Heart left ventricle (tissue), 16 donors: ENCODE measurements around the gene CFAP46. TPM values are rescaled to one million over a fixed set of nuclear protein-coding genes. Genes with fewer than 3 reads are reported as not detected.
A peak's percentile ranks its signal among the peaks of the same experiment; 100 is the strongest.

Experiments
- ATAC-seq, 4 donors: fragments of 200-7000 bp; cut with Tn5 transposase; one replicate each; pipeline ENCODE4 v1.9.1; 2020 to 2022; ENCODE audit warnings: moderate library complexity in 4 of 4, mild to moderate bottlenecking in 3 of 4, moderate number of reproducible peaks in 1 of 4
- DNase-seq, 5 donors: peaks; one replicate each; pipeline ENCODE4 v3.0.0-alpha.2; 2020
- H3K27ac ChIP-seq, 12 donors: fragments of 200-600 bp; sonication (generic) in 4 of 12; one replicate each; pipeline versions ENCODE4 v1.5.0 to v1.8.0; 2016 to 2022; ENCODE audit warnings: mild to moderate bottlenecking in 2 of 12
- H3K27me3 ChIP-seq, 9 donors: fragments of 200-600 bp; sonication (generic) in 2 of 9; one replicate each; pipeline versions ENCODE4 v1.5.1 to v1.8.0; 2016 to 2022; ENCODE audit warnings: mild to moderate bottlenecking in 3 of 9
- H3K36me3 ChIP-seq, 9 donors: fragments of 200-600 bp; sonication (generic) in 2 of 9; one replicate each; pipeline versions ENCODE4 v1.5.0 to v1.8.0; 2018 to 2022; ENCODE audit warnings: mild to moderate bottlenecking in 2 of 9
- H3K4me1 ChIP-seq, 12 donors: fragments of 200-600 bp; sonication (generic) in 4 of 12; one replicate each; pipeline versions ENCODE4 v1.5.0 to v1.8.0; 2016 to 2022; ENCODE audit warnings: mild to moderate bottlenecking in 3 of 12
- H3K4me3 ChIP-seq, 12 donors: fragments of 200-600 bp; sonication (generic) in 4 of 12; one replicate each; pipeline versions ENCODE4 v1.5.0 to v1.8.0; 2017 to 2022; ENCODE audit warnings: mild to moderate bottlenecking in 9 of 12, moderate library complexity in 4 of 12
- H3K9me3 ChIP-seq, 12 donors: fragments of 200-600 bp; sonication (generic) in 4 of 12; one replicate each; pipeline versions ENCODE4 v1.5.0 to v1.8.0; 2016 to 2022; ENCODE audit warnings: mild to moderate bottlenecking in 1 of 12
- POLR2A ChIP-seq, 2 donors: fragments of 450-650 bp; IDR thresholded peaks; one replicate each; pipeline ENCODE4 v1.6.1; 2017; ENCODE audit warnings: antibody characterized with exemption in 2 of 2, mild to moderate bottlenecking in 2 of 2, moderate library complexity in 2 of 2
- WGBS, 4 donors: extraction: QIAGEN DNeasy Blood & Tissue Kit in 2 of 4; methylation state at CpG; one replicate each; pipeline versions ENCODE4 v1.1.5 to v1.1.7; 2013 to 2018; 5-methylcytosine and 5-hydroxymethylcytosine counted together
- intact Hi-C, 10 donors: fragments of 100-400 bp; cut with DNase I; formaldehyde crosslinking; loops; one replicate each; pipeline versions ENCODE4 v1.11.1 to v1.14.2; 2022
- polyA plus RNA-seq, 2 donors: library from polyadenylated mRNA; stranded (reverse); fragments of 200-250 nt; gene quantifications; one replicate each; pipeline ENCODE4 v1.2.3, GENCODE V29; 2013
- total RNA-seq, 9 donors: library from RNA; depleted of rRNA in 2 of 9; stranded (reverse); fragments of >200 nt in 2 of 9; fragmentation: NEBNext Ultra II Directional in 3 of 9; extraction: Animal tissue kit (Norgen Biotek cat#: 25700) in 3 of 9; gene quantifications; one replicate each; pipeline versions ENCODE4 v1.1.0 to v1.2.4, GENCODE V29; 2016 to 2023
- TF ChIP-seq, protein P1 (sequence below), 12 donors: fragments of 200-600 bp; sonication (generic) in 4 of 12; IDR thresholded peaks; one replicate each; pipeline versions ENCODE4 v1.5.0 to v1.8.0; 2018 to 2022; ENCODE audit warnings: antibody characterized with exemption in 12 of 12, mild to moderate bottlenecking in 5 of 12
- donor health status: ischemic (EF 13 %, LVEDD 7.1; RV severe dilation, severe dysfunction).
- donor health status: healthy with polysubstance abuse.
- donor health status: DM: no; HTN: yes; CAD: no.
- donor health status: DM: no; HTN: no; CAD: no.
- donor health status: ischemic (EF 25% LVEDD 6.9; RV normal size, moderate dysfunction).
- donor health status: ischemic (EF 25% LVEDD 5.7; RV mildly dilated, moderate dysfunction).
- donor health status: healthy.
- donor health status: DM: yes; HTN: yes; CAD: no.
- donor health status: ischemic (EF 35%, LVEDD 5.7; RV mildly dilated, moderate dysfunction).
- donor health status: nonischemic (EF 11% LVEDD 7.7; RV severe dilation, severe dysfunction).
- donor health status: DM: yes; HTN: yes; CAD: no.
- donor health status: PGD.
- donor health status: ischemic (EF 29% LVEDD 5.4; RV normal size, mild dysfunction).
- donor health status: nonischemic (EF 23%, LVEDD 6.1; RV moderate dilation, normal function).

CFAP46 gene
- total and polyA plus RNA-seq, 11 donors = 0.61 to 1.8 (median 0.95) TPM

DNA sequence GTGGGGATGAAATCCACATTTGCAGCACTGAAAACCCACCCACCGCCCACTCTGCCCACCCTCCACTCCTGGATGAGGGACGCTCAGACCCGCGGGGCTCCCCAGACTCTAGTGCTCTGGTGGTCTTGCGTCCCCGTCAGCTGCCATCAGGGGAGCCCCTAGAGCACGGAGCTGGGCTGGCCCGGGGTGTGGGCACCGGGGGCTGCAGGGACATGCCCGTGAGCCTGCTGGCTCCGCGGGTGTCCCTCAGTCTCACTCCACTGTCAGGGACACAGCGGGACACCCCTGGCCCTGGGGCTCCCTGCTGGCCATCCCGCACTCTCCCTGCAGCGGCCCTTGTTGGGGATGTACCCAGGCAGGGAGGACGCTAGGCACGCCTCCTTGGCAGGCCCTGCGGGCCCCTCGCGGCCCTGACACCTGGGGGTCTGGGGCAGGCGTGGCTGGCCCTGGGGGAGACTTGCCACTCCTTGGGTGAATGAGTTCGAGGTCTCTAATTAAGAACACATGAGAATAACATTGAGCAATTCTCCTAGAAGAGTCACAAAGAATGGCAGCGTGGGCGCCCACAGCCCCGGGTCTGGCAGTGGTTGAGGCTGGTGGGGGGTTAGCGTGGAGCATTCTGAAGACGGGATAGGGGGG, 64.2 kb downstream of the CFAP46 start:
- no peak for TF ChIP-seq POLR2A (IDR thresholded peaks at IDR 0.05)
- TF ChIP-seq, protein P1, sequence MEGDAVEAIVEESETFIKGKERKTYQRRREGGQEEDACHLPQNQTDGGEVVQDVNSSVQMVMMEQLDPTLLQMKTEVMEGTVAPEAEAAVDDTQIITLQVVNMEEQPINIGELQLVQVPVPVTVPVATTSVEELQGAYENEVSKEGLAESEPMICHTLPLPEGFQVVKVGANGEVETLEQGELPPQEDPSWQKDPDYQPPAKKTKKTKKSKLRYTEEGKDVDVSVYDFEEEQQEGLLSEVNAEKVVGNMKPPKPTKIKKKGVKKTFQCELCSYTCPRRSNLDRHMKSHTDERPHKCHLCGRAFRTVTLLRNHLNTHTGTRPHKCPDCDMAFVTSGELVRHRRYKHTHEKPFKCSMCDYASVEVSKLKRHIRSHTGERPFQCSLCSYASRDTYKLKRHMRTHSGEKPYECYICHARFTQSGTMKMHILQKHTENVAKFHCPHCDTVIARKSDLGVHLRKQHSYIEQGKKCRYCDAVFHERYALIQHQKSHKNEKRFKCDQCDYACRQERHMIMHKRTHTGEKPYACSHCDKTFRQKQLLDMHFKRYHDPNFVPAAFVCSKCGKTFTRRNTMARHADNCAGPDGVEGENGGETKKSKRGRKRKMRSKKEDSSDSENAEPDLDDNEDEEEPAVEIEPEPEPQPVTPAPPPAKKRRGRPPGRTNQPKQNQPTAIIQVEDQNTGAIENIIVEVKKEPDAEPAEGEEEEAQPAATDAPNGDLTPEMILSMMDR (IDR thresholded peaks at IDR 0.05) = no peak
- Histone ChIP-seq H3K4me1 (no peaks in the 10 kb centered on the region), H3K4me3 (no peak overlapping the region), H3K36me3 (no peaks in the 10 kb centered on the region), H3K27ac (no peak overlapping the region), H3K9me3 (peaks cover 0 to 7% (median 0%) of the 10 kb centered on the region in 12 donors), H3K27me3 (peaks cover 0 to 50% (median 5%) of the 10 kb centered on the region in 9 donors)
- DNase-seq = peak in 3 of 5 donors; percentile 9 to 37 (median 15)
- intact Hi-C loops = no loop called here
- no peak for ATAC-seq
- WGBS, 4 donors = 79 to 89% (median 87%) methylated on average over 19 to 27 of the region's 27 CpGs

DNA sequence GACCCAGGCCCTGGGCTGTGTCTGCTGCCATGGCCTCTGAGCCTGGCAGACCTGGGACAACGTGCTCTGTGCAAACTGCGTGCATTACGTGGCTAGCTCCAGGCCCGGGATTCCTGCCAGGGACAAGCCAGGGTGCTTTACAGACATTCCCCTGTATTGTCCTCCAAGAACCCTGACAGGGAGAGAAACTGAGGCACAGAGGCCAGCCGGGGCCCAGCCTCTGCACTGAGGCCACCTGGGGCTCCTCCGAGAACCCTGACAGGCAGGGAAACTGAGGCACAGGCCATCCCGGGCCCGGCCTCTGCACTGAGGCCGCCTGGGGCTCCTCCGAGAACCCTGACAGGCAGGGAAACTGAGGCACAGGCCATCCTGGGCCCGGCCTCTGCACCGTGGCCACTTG, 64.9 kb downstream of the CFAP46 start:
- TF ChIP-seq, protein P1 (IDR thresholded peaks at IDR 0.05) = no peak
- TF ChIP-seq POLR2A (IDR thresholded peaks at IDR 0.05) = no peak
- Histone ChIP-seq H3K36me3 (no peaks in the 10 kb centered on the region), H3K4me3 (no peak overlapping the region), H3K27me3 (peaks cover 0 to 54% (median 10%) of the 10 kb centered on the region in 9 donors), H3K4me1 (no peaks in the 10 kb centered on the region), H3K9me3 (peaks cover 0 to 7% (median 0%) of the 10 kb centered on the region in 12 donors), H3K27ac (no peak overlapping the region)
- 86 to 93% (median 89%) methylated on average over 8 to 12 of the region's 12 CpGs for WGBS, 4 donors
- intact Hi-C loops = no loop called here
- peak in 3 of 5 donors; percentile 7 to 15 (median 14) for DNase-seq
- no peak for ATAC-seq

DNA sequence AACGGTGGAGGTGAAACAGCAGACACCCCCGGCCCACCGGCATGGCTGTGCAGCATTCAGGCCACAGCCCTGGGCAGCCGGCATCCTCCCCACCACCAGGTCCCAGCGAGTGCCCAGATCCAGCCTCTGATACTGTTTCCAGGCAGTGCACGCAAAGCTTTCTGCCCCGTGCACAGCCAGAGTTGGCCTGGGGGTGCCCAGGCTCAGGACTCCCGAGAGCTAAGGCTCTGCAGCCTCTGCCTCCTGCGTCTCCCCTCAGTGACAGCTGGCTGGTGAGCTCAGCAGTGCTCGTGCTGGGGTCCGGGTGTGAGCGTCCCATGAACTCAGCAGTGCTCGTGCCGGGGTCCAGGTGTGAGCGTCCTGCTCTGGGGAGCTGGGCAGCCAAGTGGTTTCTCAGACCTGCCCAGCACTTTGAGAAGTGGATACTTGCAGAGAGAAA, 65.4 kb downstream of the CFAP46 start:
- ATAC-seq = no peak
- no peak overlapping the region for H3K27ac ChIP-seq
- H3K4me3 ChIP-seq = no peak overlapping the region
- no peaks in the 10 kb centered on the region for H3K36me3 ChIP-seq
- peaks cover 0 to 7% (median 0%) of the 10 kb centered on the region in 12 donors for H3K9me3 ChIP-seq
- H3K27me3 ChIP-seq = peaks cover 0 to 59% (median 10%) of the 10 kb centered on the region in 9 donors
- 79 to 89% (median 84%) methylated on average over 10 to 15 of the region's 15 CpGs for WGBS, 4 donors
- intact Hi-C loops = no loop called here
- no peaks in the 10 kb centered on the region for H3K4me1 ChIP-seq
- TF ChIP-seq, protein P1 (IDR thresholded peaks at IDR 0.05) = no peak
- TF ChIP-seq POLR2A (IDR thresholded peaks at IDR 0.05) = no peak
- peak in 3 of 5 donors; percentile 3 to 47 (median 15) for DNase-seq

DNA sequence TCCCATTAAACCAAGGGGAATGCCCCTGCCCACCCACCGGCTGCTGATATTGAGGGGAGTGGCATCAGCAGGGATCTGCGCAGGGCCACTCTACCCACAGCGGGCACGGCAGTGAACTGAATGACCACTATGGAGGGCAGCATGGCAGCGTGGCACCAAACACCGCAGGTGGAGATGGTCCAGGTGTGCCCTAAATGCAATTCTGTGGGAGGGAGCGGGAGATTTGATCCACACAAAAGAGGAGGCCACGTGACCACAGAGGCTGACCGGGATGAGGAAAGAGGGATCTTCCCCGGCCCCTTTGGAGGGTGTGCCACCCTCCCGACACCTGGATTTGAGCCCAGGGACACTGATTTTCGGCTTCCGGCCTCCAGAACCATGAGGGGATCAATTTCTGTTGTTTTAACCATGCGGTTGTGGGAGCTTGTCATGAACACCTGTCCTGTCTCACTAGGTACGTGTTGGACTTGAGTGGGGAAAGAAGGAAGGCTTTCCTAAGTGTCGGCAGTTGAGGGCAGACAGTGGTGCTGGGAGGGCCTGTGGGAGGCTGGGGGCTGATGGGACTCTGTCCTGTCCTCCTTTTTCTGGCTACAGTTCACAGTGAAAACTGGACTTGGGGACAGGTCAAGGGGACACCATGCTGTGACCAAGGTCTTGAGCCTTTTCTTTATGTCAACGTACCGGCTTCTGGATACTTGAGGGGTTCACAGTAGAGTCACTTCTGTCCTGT, 66.1 kb downstream of the CFAP46 start:
- DNase-seq (peak in 3 of 5 donors; percentile 5 to 31 (median 10)), ATAC-seq (no peak)
- Histone ChIP-seq H3K9me3 (peaks cover 0 to 8% (median 0%) of the 10 kb centered on the region in 12 donors), H3K36me3 (no peaks in the 10 kb centered on the region), H3K4me1 (no peaks in the 10 kb centered on the region), H3K27ac (no peak overlapping the region), H3K27me3 (peaks cover 0 to 62% (median 10%) of the 10 kb centered on the region in 9 donors), H3K4me3 (no peak overlapping the region)
- TF ChIP-seq POLR2A (IDR thresholded peaks at IDR 0.05) = no peak
- TF ChIP-seq, protein P1 (IDR thresholded peaks at IDR 0.05) = no peak
- 82 to 94% (median 88%) methylated on average over 13 to 18 of the region's 18 CpGs for WGBS, 4 donors
- intact Hi-C loops = no loop called here
